Gastrocnemius medialis (tissue), 4 donors: ENCODE results near the gene KCND1.

Experiments used
- CTCF ChIP-seq, 5 experiments: fragments of 450-650 bp in 3 of 5; fragments of 200-600 bp in 2 of 5; sonication (generic) in 2 of 5; IDR thresholded peaks in 4 of 5; conservative IDR thresholded peaks in 1 of 5; 1 replicate in 4 of 5; 2 replicates in 1 of 5; pipeline ENCODE4 v1.5.1; 2016 to 2019; ENCODE audit warnings: antibody characterized with exemption in 5 of 5, mild to moderate bottlenecking in 3 of 5, moderate library complexity in 3 of 5
- POLR2A ChIP-seq, 2 donors: fragments of 450-650 bp; IDR thresholded peaks; one replicate each; pipeline ENCODE4 v1.6.1; 2017; ENCODE audit warnings: antibody characterized with exemption in 2 of 2, mild to moderate bottlenecking in 2 of 2, moderate library complexity in 2 of 2

GRCh38 chrX:48911412-48912182 is 60.0 kb downstream of the KCND1 start, which contains the start of gene SLC35A2:
- TF ChIP-seq POLR2A (IDR thresholded peaks at IDR 0.05) (peak; percentile 66 to 71), CTCF (IDR thresholded peaks at IDR 0.05 in 4 of 5, conservative IDR thresholded peaks at IDR 0.05 in 1 of 5) (no peak)
